ENCODE measurements around the gene GDF11.

Gene GDF11

GRCh38 chr12:55742719-55743405 is at the start of gene GDF11:
TSS of gene GDF11 (plus strand) at chr12:55743122. CDS start at chr12:55743317, 195 bp downstream.
- 0 out of 2 replicates have a peak, but pooled peaks cover 13% of the 10 kb centered on the region for H4K20me1 ChIP-seq (ENCODE audit: control insufficient read depth, insufficient read depth, low read depth, low read length)
- H3F3A ChIP-seq (ENCODE audit: control insufficient read depth, insufficient read depth), result peaks cover 14% of the 10 kb centered on the region
- peak within 1 kb of the TSS; percentile 96 for H3K4me3 ChIP-seq (ENCODE audit: low read length)
- peak within 1 kb of the TSS; percentile 85 for H3K4me2 ChIP-seq (ENCODE audit: low read length)
- H3K27me3 ChIP-seq (ENCODE audit: control insufficient read depth, low read length), result peaks cover 4% of the 10 kb centered on the region; the same call in 1 of the 2 replicates
- H3K27ac ChIP-seq (ENCODE audit: low read depth, low read length), result no peak within 1 kb of the TSS
- no peaks in the 10 kb centered on the region for H3K9me2 ChIP-seq (replicated peaks; ENCODE audit: control insufficient read depth, low read length)
- no peaks in the 10 kb centered on the region for H3K36me3 ChIP-seq (ENCODE audit: control insufficient read depth, low read length)
- no peaks in the 10 kb centered on the region for H3K9me3 ChIP-seq (ENCODE audit: control insufficient read depth, insufficient read depth, low read length)
- TF ChIP-seq CTCF (IDR thresholded peaks at IDR 0.05; ENCODE audit: low read depth, low read length, poor library complexity, severe bottlenecking), result no peak
- no peak for TF ChIP-seq EZH2phosphoT487 (IDR thresholded peaks at IDR 0.05; ENCODE audit: borderline replicate concordance, low read length)
- peaks cover 19% of the 10 kb centered on the region for H3K79me2 ChIP-seq (ENCODE audit: control insufficient read depth, low read length)
- peaks cover 58% of the 10 kb centered on the region for H3K4me1 ChIP-seq (ENCODE audit: control insufficient read depth, low read length)

- Histone ChIP-seq H4K20me1 (ENCODE audit: control insufficient read depth, insufficient read depth, low read depth, low read length) (no peaks in the 10 kb centered on the region), H3K36me3 (ENCODE audit: control insufficient read depth, low read length) (no peaks in the 10 kb centered on the region), H3K9me3 (ENCODE audit: control insufficient read depth, insufficient read depth, low read length) (no peaks in the 10 kb centered on the region), H3K79me2 (ENCODE audit: control insufficient read depth, low read length) (no peaks in the 10 kb centered on the region), H3K4me1 (ENCODE audit: control insufficient read depth, low read length) (no peaks in the 10 kb centered on the region), H3K4me3 (ENCODE audit: low read length) (no peak overlapping the region), H3F3A (ENCODE audit: control insufficient read depth, insufficient read depth) (no peaks in the 10 kb centered on the region), H3K27ac (ENCODE audit: low read depth, low read length) (no peak overlapping the region), H3K9me2 (replicated peaks; ENCODE audit: control insufficient read depth, low read length) (no peaks in the 10 kb centered on the region), H3K4me2 (ENCODE audit: low read length) (no peak overlapping the region), H3K27me3 (ENCODE audit: control insufficient read depth, low read length) (peaks cover 11% of the 10 kb centered on the region; the same call in 1 of the 2 replicates)
- TF ChIP-seq EZH2phosphoT487 (IDR thresholded peaks at IDR 0.05; ENCODE audit: borderline replicate concordance, low read length) (no peak), CTCF (IDR thresholded peaks at IDR 0.05; ENCODE audit: low read depth, low read length, poor library complexity, severe bottlenecking) (no peak)
Observed at GRCh38 chr12:55693323-55694187, 49.4 kb upstream of the GDF11 start.

GRCh38 chr12:55694188-55694515 is 48.8 kb upstream of the GDF11 start:
- H3K27ac ChIP-seq (ENCODE audit: low read depth, low read length), result no peak overlapping the region

More at GRCh38 chr12:55694188-55694515, 48.8 kb upstream of the GDF11 start:
- H3K36me3 ChIP-seq (ENCODE audit: control insufficient read depth, low read length), result no peaks in the 10 kb centered on the region
- no peaks in the 10 kb centered on the region for H3K9me3 ChIP-seq (ENCODE audit: control insufficient read depth, insufficient read depth, low read length)
- no peak overlapping the region for H3K4me2 ChIP-seq (ENCODE audit: low read length)
- no peaks in the 10 kb centered on the region for H3K79me2 ChIP-seq (ENCODE audit: control insufficient read depth, low read length)
- H3K4me3 ChIP-seq (ENCODE audit: low read length), result no peak overlapping the region
- H3K4me1 ChIP-seq (ENCODE audit: control insufficient read depth, low read length), result no peaks in the 10 kb centered on the region
- H3F3A ChIP-seq (ENCODE audit: control insufficient read depth, insufficient read depth), result no peaks in the 10 kb centered on the region
- TF ChIP-seq CTCF (IDR thresholded peaks at IDR 0.05; ENCODE audit: low read depth, low read length, poor library complexity, severe bottlenecking) (no peak), EZH2phosphoT487 (IDR thresholded peaks at IDR 0.05; ENCODE audit: borderline replicate concordance, low read length) (no peak)
- peaks cover 11% of the 10 kb centered on the region; the same call in 1 of the 2 replicates for H3K27me3 ChIP-seq (ENCODE audit: control insufficient read depth, low read length)
- H3K9me2 ChIP-seq (replicated peaks; ENCODE audit: control insufficient read depth, low read length), result no peaks in the 10 kb centered on the region
- H4K20me1 ChIP-seq (ENCODE audit: control insufficient read depth, insufficient read depth, low read depth, low read length), result no peaks in the 10 kb centered on the region

Data from DOHH2 (cell line).